Activated CD8-positive, alpha-beta memory T cell treated with anti-CD3 and anti-CD28 coated beads, Interleukin-2, amount 10 ng/mL, durations not matched to agents 7 days and 5 days (primary cell): ENCODE results near the gene CNBP. TPM values are rescaled to one million over a fixed set of nuclear protein-coding genes. Genes with fewer than 3 reads are reported as not detected.
"Not testable (repeated sequence)": the region's sequence is repeated elsewhere in the genome, so short reads cannot be mapped to it uniquely, and the experiment has no call there.

Experiments used
- ATAC-seq: fragments of 150-1000 bp; cut with Tn5 transposase; one replicate; pipeline ENCODE4 v1.10.0; 2021; ENCODE audit warnings: moderate library complexity
- CTCF ChIA-PET: fragments of 350-600 bp; sonication (Branson Sonifier 250); formaldehyde crosslinking; loops from one replicate; lab custom pipeline; 2021; ENCODE audit warnings: antibody characterized with exemption; lab: Charles Lee
- DNase-seq: peaks from one replicate; pipeline ENCODE4 v3.0.0-alpha.2; 2020
- H3K27ac Mint-ChIP-seq: one replicate; pipeline ENCODE4 v1.8.0; 2021; ENCODE audit warnings: mild to moderate bottlenecking, mixed read lengths
- H3K27me3 Mint-ChIP-seq: one replicate; pipeline ENCODE4 v1.8.0; 2021; ENCODE audit warnings: mixed read lengths
- H3K36me3 Mint-ChIP-seq: one replicate; pipeline ENCODE4 v1.8.0; 2021; ENCODE audit warnings: mild to moderate bottlenecking, mixed read lengths
- H3K4me1 Mint-ChIP-seq: one replicate; pipeline ENCODE4 v1.8.0; 2021; ENCODE audit warnings: mixed read lengths
- H3K4me3 Mint-ChIP-seq: one replicate; pipeline ENCODE4 v1.8.0; 2021; ENCODE audit warnings: mild to moderate bottlenecking, moderate library complexity, mixed read lengths
- H3K9me3 Mint-ChIP-seq: one replicate; pipeline ENCODE4 v1.8.0; 2022; ENCODE audit warnings: low read depth, mixed read lengths
- total RNA-seq, 2 experiments: library from RNA; stranded (reverse); gene quantifications; one replicate each; pipeline ENCODE4 v1.2.3, GENCODE V29; 2021

Gene CNBP
- total RNA-seq, 2 experiments from 2014 or later = 270 to 330 TPM

DNA sequence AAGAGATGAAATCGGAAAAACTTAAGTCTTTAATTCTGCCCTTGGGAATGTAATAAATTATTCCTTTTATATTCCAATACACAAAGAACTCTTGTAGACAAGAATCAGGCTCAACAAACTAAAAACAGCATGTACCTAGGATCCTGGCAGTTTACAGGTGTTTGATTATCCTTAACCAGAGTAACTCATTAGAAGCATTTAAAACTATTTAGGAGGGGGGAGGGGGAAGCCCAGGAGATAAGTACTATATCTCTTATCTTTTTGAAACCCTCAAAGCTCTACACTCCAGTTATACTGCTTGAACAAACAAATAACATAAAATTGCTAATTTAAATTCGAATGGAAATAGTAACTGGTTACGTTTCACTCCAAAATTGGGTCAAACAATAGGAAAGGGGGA is 1.9 kb downstream of the CNBP start:
- Mint-ChIP-seq H3K27me3 (no peaks in the 10 kb centered on the region), H3K9me3 (no peaks in the 10 kb centered on the region)

DNA sequence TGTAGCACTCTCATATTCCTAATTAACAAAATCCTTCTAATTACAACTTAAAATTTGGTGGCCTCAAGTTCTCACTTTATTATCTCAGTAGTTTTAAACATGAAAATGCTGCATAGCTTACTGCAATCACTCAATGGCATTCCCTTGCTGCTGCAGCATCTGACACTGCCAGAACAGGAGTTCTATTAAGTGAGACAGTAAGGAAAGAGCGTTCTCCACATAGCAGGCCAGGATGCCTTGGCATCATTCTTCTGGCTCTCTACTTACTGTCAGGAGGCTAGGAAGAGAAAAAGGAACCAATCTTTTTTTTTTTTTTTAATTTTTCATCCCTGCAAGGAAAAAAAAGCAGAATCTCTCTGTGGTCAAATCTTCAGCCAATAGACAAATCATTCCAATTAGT is 3.2 kb downstream of the CNBP start:
- peaks cover 65% of the 10 kb centered on the region for H3K36me3 Mint-ChIP-seq
- CTCF ChIA-PET = interaction anchor here (1.5 to 5.6 kb wide), 5 partner anchors 57 to 210 kb away, joined by 4 to 58 read pairs (median 5); partner anchors contain the start of gene COPG1
- H3K27me3 Mint-ChIP-seq = no peaks in the 10 kb centered on the region
- H3K4me3 Mint-ChIP-seq = peak overlapping the region; percentile 87
- peak overlapping the region; percentile 95 for H3K27ac Mint-ChIP-seq
- H3K4me1 Mint-ChIP-seq = peaks cover 59% of the 10 kb centered on the region
- DNase-seq (no peak), ATAC-seq (no peak)
- H3K9me3 Mint-ChIP-seq = no peaks in the 10 kb centered on the region

More for the DNA sequence above, 1.9 kb downstream of the CNBP start:
- peaks cover 51% of the 10 kb centered on the region for H3K36me3 Mint-ChIP-seq
- peaks cover 53% of the 10 kb centered on the region for H3K4me1 Mint-ChIP-seq
- H3K27ac Mint-ChIP-seq = peak overlapping the region; percentile 95
- no peak for DNase-seq
- H3K4me3 Mint-ChIP-seq = peak overlapping the region; percentile 87
- ATAC-seq = no peak
- CTCF ChIA-PET = interaction anchor here (0.8 to 5.6 kb wide), 8 partner anchors 19 to 69 kb away, joined by 3 to 58 read pairs (median 6); no protein-coding TSS in a partner anchor

DNA sequence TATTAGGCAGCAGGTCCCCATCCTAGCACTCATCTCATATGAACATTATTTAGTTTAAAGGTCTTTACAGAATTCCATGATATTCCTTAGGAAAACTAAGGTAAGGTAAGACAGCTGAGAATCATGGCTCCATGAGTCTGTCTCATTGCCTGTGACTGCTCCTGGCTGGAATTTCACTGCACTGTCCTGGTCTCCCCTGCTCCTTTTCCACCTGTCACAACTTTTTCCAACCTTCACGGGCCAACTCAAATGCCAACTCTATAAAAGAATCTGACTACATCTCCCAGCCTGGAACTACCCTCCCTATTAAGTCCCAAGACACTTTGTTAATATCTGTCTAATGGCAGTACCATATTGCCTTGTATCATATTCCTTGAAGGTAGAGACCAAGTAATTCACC is 7.6 kb downstream of the CNBP start:
- Mint-ChIP-seq H3K36me3 (peaks cover 59% of the 10 kb centered on the region), H3K9me3 (no peaks in the 10 kb centered on the region), H3K27ac (no peak overlapping the region), H3K4me1 (peaks cover 78% of the 10 kb centered on the region), H3K4me3 (no peak overlapping the region), H3K27me3 (no peaks in the 10 kb centered on the region)
- ATAC-seq (no peak), DNase-seq (no peak)
- CTCF ChIA-PET = interaction anchor here (1.1 to 4.2 kb wide), 2 partner anchors 14 to 70 kb away, joined by 5 to 18 read pairs; no protein-coding TSS in a partner anchor

DNA sequence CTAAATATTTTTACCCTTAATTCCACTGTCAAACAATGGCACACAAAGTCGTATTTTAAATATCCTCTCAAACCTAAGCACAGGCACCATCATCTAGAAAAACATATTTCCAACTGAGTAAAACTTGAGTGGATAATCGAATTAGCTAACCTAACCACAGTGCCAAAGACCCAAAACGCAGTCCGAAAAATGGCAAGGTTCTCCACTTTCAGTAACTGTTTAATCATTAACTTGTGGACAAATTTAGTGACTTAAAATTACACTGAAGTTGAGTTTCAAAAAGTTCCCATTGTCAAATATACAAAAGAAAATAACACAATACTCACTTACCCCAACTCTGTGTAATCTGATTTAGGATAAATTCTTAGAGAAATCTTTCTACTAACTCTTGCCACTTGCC is 10.0 kb downstream of the CNBP start:
- Mint-ChIP-seq H3K27ac (peak overlapping the region; percentile 52), H3K36me3 (peaks cover 63% of the 10 kb centered on the region), H3K4me3 (no peak overlapping the region), H3K9me3 (no peaks in the 10 kb centered on the region), H3K27me3 (no peaks in the 10 kb centered on the region), H3K4me1 (peaks cover 61% of the 10 kb centered on the region)
- no peak for DNase-seq
- no peak for ATAC-seq
- CTCF ChIA-PET = interaction anchor here (1.4 to 2.0 kb wide), 2 partner anchors 10 to 120 kb away, joined by 3 to 7 read pairs; no protein-coding TSS in a partner anchor

DNA sequence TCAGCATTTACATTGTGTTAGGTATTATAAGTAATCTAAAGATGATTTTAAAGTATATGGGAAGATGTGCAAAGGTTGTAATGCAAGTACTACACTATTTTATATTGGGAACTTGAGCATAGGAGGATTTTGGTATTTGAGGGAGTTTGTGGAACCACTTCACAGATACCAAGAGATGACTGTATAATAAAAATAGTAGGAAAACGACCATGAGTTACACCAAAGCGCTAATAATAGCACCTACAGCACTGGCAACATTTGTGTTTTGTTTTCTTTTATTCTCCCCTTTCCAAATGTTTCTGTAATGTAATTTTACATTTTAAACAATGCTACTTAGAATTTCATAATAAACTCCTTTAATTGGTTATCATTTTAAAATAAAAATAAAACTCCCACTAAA is 10.5 kb downstream of the CNBP start:
- peaks cover 56% of the 10 kb centered on the region for H3K4me1 Mint-ChIP-seq
- peaks cover 59% of the 10 kb centered on the region for H3K36me3 Mint-ChIP-seq
- no peak for DNase-seq
- H3K9me3 Mint-ChIP-seq = no peaks in the 10 kb centered on the region
- H3K27me3 Mint-ChIP-seq = no peaks in the 10 kb centered on the region
- CTCF ChIA-PET = interaction anchor here (1.0 kb wide), 1 partner anchor 11 kb away, joined by 3 read pairs; no protein-coding TSS in a partner anchor
- ATAC-seq = no peak
- H3K4me3 Mint-ChIP-seq = no peak overlapping the region
- H3K27ac Mint-ChIP-seq = no peak overlapping the region

DNA sequence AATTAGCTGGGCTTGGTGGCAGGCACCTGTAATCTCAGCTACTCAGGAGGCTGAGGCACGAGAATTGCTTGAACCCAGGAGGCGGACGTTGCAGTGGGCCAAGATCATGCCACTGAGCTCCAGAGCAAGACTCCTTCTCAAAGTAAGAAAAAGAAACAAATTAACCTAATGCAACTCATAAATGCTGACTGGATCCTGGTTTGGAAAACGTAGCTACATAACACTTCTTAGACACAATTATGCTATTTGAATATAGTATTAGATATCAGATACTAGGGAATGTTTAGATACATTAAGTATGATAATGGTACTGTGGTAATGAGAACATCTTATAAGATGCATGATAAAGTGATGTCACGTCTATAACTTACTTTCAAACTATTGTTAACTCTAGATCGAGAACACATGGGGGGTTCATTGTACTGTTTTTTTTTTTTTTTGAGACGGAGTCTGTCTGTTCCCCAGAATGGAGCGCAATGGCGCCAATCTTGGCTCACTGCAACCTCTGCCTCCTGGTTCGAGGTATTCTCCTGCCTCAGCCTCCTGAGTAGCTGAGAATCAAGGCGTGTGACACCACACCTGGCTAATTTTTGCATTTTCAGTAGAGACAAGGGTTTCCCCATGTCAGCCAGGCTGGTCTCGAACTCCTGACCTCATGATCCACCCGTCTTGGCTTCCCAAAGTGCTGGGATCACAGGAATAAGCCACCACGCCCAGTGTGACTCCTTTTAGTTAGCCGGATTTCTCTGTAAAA is 16.9 kb downstream of the CNBP start:
- H3K4me3 Mint-ChIP-seq = no peak overlapping the region
- no peaks in the 10 kb centered on the region for H3K27me3 Mint-ChIP-seq
- peaks cover 49% of the 10 kb centered on the region for H3K36me3 Mint-ChIP-seq
- H3K27ac Mint-ChIP-seq = peak overlapping the region; percentile 24
- peaks cover 22% of the 10 kb centered on the region for H3K4me1 Mint-ChIP-seq
- CTCF ChIA-PET = interaction anchor here (1.1 to 1.4 kb wide), 2 partner anchors 79 to 196 kb away, joined by 3 to 7 read pairs; no protein-coding TSS in a partner anchor
- DNase-seq (no peak), ATAC-seq (no peak)
- no peaks in the 10 kb centered on the region for H3K9me3 Mint-ChIP-seq

DNA sequence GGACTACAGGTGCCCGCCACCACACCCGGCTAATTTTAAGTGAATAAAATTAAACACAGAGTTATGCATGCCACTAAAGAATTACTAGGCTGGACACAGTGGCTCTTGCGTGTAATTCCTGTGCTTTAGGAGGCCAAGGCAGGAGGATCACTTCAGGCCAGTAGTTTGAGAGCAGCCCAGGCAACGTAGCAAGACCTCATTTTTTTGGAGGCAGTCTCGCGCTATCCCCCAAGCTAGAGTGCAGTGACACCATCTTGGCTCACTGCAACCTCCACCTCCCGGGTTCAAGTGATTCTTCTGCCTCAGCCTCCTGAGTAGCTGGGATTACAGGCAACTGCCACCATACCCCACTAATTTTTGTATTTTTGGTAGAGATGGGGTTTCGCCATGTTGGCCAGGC is 18.1 kb downstream of the CNBP start:
- not testable (repeated sequence) for H3K27me3 Mint-ChIP-seq, H3K9me3 Mint-ChIP-seq, ATAC-seq, DNase-seq, H3K4me3 Mint-ChIP-seq, H3K27ac Mint-ChIP-seq
- CTCF ChIA-PET = interaction anchor here (1.4 kb wide), 1 partner anchor 80 kb away, joined by 7 read pairs; no protein-coding TSS in a partner anchor
- Mint-ChIP-seq H3K36me3 (peaks cover 41% of the 10 kb centered on the region), H3K4me1 (peaks cover 16% of the 10 kb centered on the region)

DNA sequence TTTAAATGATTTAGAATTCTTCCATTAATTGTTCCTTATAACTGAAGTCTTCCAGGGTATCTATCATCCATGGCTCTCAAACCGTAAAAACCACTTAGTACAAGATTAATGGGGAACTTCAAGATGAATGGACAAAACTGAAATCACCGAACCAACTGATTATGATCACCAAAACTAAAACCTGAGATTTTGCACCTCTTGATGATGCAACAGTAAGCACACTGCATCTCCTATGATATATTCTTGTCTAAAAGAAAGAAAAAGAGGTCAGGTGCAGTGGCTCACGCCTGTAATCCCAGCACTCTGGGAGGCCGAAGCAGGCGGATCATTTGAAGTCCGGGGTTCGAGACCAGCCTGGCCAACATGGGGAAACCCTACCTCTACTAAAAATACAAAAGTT is 19.2 kb downstream of the CNBP start:
- H3K27me3 Mint-ChIP-seq = no peaks in the 10 kb centered on the region
- CTCF ChIA-PET = interaction anchor here (1.0 to 3.5 kb wide), 3 partner anchors 60 to 194 kb away, joined by 3 to 59 read pairs (median 21); no protein-coding TSS in a partner anchor

DNA sequence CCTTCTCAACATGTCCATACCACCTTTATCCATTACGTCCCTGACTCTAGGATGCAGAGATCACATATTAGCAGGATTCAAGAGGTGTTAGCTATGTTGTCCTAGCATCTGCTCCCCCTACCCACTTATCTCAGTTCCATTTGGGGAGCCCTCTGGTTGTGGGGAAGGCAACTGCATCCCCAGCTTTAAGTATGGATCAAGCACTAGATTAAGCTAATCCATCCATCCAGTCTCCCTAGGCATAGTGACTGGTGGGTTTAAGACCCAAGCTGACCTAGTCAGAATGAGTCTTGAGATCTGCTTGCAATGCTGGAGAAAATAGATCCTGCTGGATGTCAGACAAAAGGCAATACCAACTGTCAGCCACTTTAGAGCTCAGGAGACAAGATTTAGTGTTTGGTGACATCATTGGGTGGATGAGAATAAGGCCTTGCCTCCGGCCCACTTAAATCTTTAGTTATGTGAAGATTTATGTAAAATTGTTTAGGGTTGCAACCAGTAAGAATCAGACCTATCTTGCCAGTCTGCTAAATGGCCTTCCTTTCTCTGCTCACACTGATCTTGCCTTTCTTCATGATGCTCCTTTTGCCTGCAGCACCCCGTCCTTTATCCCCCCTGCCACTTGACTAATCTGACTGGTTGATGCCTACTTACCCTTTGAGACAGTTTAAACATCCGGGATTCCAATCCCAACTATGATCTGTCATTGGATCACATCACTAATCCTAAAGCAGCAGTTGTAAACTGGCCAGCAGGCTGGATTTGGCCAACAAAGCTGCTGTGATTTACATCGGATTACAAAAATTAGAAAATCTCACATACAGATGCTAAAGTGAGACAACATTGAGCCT is 20.7 kb downstream of the CNBP start:
- CTCF ChIA-PET = interaction anchor here (0.7 to 3.5 kb wide), 20 partner anchors 10 to 192 kb away, joined by 3 to 59 read pairs (median 6); partner anchors contain the start of gene COPG1
- Mint-ChIP-seq H3K4me3 (peak overlapping the region; percentile 92), H3K27me3 (no peaks in the 10 kb centered on the region), H3K9me3 (no peaks in the 10 kb centered on the region), H3K27ac (peak overlapping the region; percentile 97), H3K4me1 (peaks cover 33% of the 10 kb centered on the region), H3K36me3 (peaks cover 27% of the 10 kb centered on the region)
- ATAC-seq (no peak), DNase-seq (no peak)

More for the DNA sequence above, 19.2 kb downstream of the CNBP start:
- ATAC-seq (no peak), DNase-seq (no peak)
- Mint-ChIP-seq H3K27ac (no peak overlapping the region), H3K4me1 (peaks cover 24% of the 10 kb centered on the region), H3K9me3 (no peaks in the 10 kb centered on the region), H3K36me3 (peaks cover 30% of the 10 kb centered on the region), H3K4me3 (no peak overlapping the region)

DNA sequence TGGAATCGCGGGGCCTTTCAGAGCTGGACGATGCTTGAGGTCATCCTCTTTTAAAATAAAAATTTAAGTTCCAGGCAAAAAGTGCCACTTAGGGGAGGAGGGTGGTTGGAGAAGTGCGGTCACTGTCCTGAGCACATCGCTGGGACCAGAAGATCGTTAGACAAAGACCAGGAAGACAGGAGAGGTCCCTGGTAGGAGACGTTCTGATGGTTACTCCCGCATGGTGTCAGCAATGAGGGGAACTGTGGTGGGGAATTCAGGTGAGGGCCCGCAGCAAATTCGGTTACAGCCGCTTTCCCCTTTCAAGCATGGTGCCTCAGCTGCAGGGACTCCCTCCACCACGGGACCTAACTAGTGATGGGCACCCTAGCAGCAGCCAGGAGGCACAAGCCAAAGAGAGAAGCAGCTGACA is 21.8 kb downstream of the CNBP start:
- peak; percentile 6 for ATAC-seq
- Mint-ChIP-seq H3K9me3 (no peaks in the 10 kb centered on the region), H3K4me3 (peak overlapping the region; percentile 92), H3K27ac (peak overlapping the region; percentile 97), H3K4me1 (peaks cover 33% of the 10 kb centered on the region), H3K36me3 (peaks cover 20% of the 10 kb centered on the region), H3K27me3 (no peaks in the 10 kb centered on the region)
- CTCF ChIA-PET = interaction anchor here (0.6 to 3.5 kb wide), 25 partner anchors 8 to 191 kb away, joined by 3 to 59 read pairs (median 5); partner anchors contain the start of genes CNBP and COPG1
- DNase-seq = peak; percentile 57

DNA sequence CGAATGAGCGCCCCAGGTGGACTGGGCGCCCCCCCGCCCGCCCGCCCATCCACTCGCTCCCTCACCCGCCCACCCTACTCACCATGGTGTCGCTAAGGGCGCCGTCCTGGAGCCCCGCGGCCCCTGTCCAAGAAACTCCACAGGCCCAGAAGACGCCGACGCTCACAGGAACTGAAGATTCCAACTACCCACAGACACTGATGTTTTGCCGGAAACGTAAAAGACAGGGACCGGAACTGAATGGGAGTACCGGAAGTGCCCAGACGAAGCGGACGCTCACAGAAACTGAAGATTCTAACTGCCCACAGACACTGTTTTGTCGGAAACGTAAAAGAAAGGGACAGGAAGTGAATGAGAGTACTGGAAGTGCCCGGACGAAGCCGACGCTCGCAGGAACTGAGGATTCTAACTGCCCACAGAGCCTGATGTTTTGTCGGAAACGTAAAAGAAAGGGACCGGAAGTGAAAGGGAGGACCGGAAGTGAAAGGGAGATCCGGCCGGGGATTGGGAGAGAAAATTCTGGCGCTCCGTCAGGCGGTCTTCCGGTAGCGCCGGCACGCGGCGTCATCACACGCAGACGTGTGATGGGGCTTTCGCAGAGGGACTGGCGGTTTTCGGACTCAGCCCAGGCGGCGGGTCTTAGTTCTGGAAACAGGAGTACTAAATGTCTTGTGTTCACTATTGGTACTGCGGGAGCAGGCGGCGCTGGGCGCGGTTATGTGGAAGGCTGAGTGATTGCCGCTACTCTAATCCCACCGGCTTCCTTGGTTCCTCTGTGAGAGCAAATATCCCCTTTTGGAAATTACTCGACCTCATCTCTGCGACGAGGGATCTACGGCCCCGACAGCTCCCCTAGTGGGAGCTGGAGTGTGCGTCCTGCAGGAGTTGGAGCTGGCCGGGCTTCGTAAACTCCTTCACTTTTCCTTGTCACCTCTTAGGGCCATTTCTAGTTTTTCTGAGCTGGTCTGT is 22.5 kb downstream of the CNBP start, which contains the start of gene ISY1:
ISY1 (minus strand) TSS at position 173 of the 969 bp plus-strand sequence; CDS start at position 85, 88 bp downstream.
- H3K27me3 Mint-ChIP-seq = no peaks in the 10 kb centered on the region
- no peaks in the 10 kb centered on the region for H3K9me3 Mint-ChIP-seq
- peak within 1 kb of the TSS; percentile 97 for H3K27ac Mint-ChIP-seq
- peak; percentile 84 for ATAC-seq
- peak within 1 kb of the TSS; percentile 92 for H3K4me3 Mint-ChIP-seq
- CTCF ChIA-PET = interaction anchor here (0.6 to 3.5 kb wide), 26 partner anchors 8 to 191 kb away, joined by 3 to 59 read pairs (median 5); partner anchors contain the start of genes CNBP and COPG1
- H3K36me3 Mint-ChIP-seq = peaks cover 19% of the 10 kb centered on the region
- DNase-seq = peak; percentile 93
- peaks cover 31% of the 10 kb centered on the region for H3K4me1 Mint-ChIP-seq

DNA sequence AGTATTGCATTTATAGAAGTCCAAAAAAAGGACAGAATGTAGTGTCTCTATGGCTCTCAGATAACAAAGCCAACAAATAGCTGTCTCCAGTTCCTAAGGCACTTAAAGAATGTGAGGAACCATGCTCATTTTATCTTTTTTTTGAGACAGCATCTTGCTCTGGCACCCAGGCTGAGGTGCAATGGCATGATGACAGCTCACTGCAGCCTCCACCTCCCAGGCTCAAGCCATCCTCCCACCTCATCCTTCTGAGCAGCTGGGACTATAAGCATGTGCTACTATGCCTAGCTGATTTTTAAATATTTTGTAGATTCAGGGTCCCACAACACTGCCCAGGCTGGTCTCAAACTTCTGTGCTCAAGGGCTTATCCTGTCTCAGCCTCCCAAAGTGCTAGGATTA is 38.9 kb downstream of the CNBP start:
- ATAC-seq (no peak), DNase-seq (no peak)
- Mint-ChIP-seq H3K4me3 (no peak overlapping the region), H3K27me3 (no peaks in the 10 kb centered on the region), H3K9me3 (no peaks in the 10 kb centered on the region), H3K4me1 (no peaks in the 10 kb centered on the region), H3K27ac (no peak overlapping the region), H3K36me3 (peaks cover 21% of the 10 kb centered on the region)
- CTCF ChIA-PET = interaction anchor here (1.3 to 2.5 kb wide), 4 partner anchors 10 to 92 kb away, joined by 3 to 10 read pairs (median 4); no protein-coding TSS in a partner anchor
